GM12892 (cell line): ENCODE data around the gene RANBP17.

Source experiments
- POLR2A ChIP-seq: IDR thresholded peaks from 2 replicates; pipeline ENCODE4 v1.6.1; 2011; ENCODE audit warnings: low read depth, low read length, control low read depth
- POLR2AphosphoS5 ChIP-seq: IDR thresholded peaks from 2 replicates; pipeline ENCODE4 v1.6.1; 2011; ENCODE audit warnings: low read depth, low read length, control low read depth
- TAF1 ChIP-seq: IDR thresholded peaks from 2 replicates; pipeline ENCODE4 v1.6.1; 2011; ENCODE audit warnings: low read depth, mild to moderate bottlenecking, control low read depth, low read length, borderline replicate concordance

- TF ChIP-seq POLR2A (no peak), POLR2AphosphoS5 (no peak), TAF1 (no peak)
Observed at GRCh38 chr5:171323007-171323406, 461.2 kb downstream of the RANBP17 start.
